HUES6 (cell line): ENCODE data around the gene SDR42E1.

Source experiments
- H3K27ac ChIP-seq: 2 replicates; pipeline ENCODE4 v1.7.0; 2013; ENCODE audit warnings: low read depth, mild to moderate bottlenecking, low read length, inconsistent platforms
- H3K27me3 ChIP-seq: 2 replicates; pipeline ENCODE4 v1.6.1; 2013; ENCODE audit warnings: low read length; ENCODE audit not compliant: control insufficient read depth, insufficient read depth
- H3K36me3 ChIP-seq: 2 replicates; pipeline ENCODE4 v1.6.1; 2013; ENCODE audit warnings: low read length; ENCODE audit not compliant: control insufficient read depth, insufficient read depth
- H3K4me1 ChIP-seq: 2 replicates; pipeline ENCODE4 v1.6.1; 2013; ENCODE audit warnings: low read length; ENCODE audit not compliant: control insufficient read depth, insufficient read depth
- H3K4me3 ChIP-seq: 2 replicates; pipeline ENCODE4 v1.5.1; 2013; ENCODE audit warnings: low read depth, low read length
- H3K9ac ChIP-seq: one replicate; pipeline ENCODE4 v1.6.1; 2013; ENCODE audit warnings: mild to moderate bottlenecking, low read length
- H3K9me3 ChIP-seq: 2 replicates; pipeline ENCODE4 v1.6.1; 2013; ENCODE audit warnings: low read depth, low read length; ENCODE audit not compliant: control insufficient read depth, insufficient read depth

SDR42E1 gene

DNA sequence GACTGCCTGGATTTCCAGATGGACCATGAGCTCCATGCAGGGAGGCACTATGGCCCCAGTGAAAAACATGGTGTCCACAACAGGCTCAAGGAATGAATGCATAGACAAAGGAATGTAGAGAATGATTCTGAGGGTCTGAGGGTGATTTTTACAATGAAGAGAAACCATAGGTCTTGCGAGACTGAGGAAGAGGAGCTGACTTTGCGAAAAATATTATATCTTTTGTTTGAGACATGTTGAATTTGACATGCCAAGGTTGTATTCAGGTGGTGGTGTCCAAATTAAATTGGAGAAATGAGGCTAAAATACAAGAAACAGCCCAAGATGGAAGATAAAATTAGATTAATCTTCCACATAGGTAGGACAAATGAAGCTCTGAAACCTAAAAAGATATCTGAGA is 36.5 kb upstream of the SDR42E1 start:
- Histone ChIP-seq H3K36me3 (no peaks in the 10 kb centered on the region), H3K4me3 (no peak overlapping the region), H3K27me3 (no peaks in the 10 kb centered on the region; the same call in 1 of the 2 replicates), H3K9ac (no peak overlapping the region), H3K4me1 (no peaks in the 10 kb centered on the region), H3K27ac (no peak overlapping the region), H3K9me3 (no peaks in the 10 kb centered on the region)

DNA sequence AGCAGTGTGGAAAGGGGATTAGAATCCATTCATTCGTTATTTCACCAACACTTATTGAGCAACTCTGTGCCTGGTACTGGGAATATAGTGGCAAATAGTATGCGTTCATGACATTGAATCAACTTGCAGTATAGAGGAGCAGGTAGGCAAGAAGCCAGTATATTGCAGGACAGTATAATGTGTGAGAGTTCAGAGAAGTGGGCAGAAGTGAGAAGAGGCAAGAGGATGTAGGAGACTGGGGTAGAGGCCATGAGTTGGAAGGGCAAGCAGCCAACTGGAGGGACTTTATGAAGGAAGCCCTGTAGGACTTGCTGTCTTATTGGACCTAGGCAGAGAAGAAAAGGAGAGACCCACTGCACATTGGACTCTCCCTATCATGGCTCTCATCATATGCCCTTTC is 36.1 kb upstream of the SDR42E1 start:
- Histone ChIP-seq H3K27me3 (no peaks in the 10 kb centered on the region; the same call in 1 of the 2 replicates), H3K9ac (no peak overlapping the region), H3K36me3 (no peaks in the 10 kb centered on the region), H3K4me3 (no peak overlapping the region), H3K27ac (no peak overlapping the region), H3K9me3 (no peaks in the 10 kb centered on the region), H3K4me1 (no peaks in the 10 kb centered on the region)

DNA sequence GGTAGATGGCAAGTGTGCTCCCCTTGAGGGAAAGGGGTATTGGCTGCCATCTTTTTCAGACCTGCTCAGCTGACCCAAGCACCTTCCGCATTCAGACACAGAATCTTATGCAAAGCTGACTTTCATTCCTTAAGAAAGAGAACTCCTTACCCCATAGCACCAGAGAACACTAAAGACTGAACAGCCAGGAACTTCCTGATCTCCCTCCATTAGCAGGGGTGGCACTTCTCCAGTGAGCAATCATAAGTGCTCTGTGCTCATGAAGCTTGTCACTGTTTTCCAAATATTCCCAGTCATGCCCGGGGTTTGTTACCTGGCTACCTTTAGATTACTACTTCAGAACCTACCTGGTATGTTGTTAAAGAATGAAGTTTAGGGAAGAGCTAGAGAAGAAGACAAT is 35.7 kb upstream of the SDR42E1 start:
- no peaks in the 10 kb centered on the region for H3K4me1 ChIP-seq

DNA sequence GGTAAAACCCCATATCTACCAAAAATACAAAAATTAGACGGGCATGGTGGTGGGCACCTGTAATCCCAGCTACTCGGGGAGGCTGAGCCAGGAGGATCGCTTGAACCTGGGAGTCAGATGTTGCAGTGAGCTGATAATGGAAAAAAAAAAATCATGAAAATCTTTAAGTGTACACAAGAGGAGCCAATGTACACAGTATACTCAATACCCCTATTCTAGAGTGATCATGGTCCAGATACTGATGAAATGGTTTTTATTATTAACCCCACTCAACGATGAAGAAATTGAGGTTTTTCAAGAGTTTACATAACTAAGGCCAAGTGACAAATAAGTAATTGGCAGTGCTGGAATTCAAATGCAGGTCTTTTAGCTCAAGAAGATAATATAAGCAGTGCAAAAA is 35.3 kb upstream of the SDR42E1 start:
- Histone ChIP-seq H3K36me3 (no peaks in the 10 kb centered on the region), H3K9me3 (no peaks in the 10 kb centered on the region), H3K9ac (no peak overlapping the region), H3K4me3 (no peak overlapping the region), H3K4me1 (peaks cover under 1% of the 10 kb centered on the region; the same call in 1 of the 2 replicates), H3K27me3 (no peaks in the 10 kb centered on the region), H3K27ac (no peak overlapping the region)

More for the DNA sequence above, 35.7 kb upstream of the SDR42E1 start:
- Histone ChIP-seq H3K9me3 (no peaks in the 10 kb centered on the region), H3K9ac (no peak overlapping the region), H3K4me3 (no peak overlapping the region), H3K27ac (no peak overlapping the region), H3K36me3 (no peaks in the 10 kb centered on the region), H3K27me3 (no peaks in the 10 kb centered on the region; the same call in 1 of the 2 replicates)

DNA sequence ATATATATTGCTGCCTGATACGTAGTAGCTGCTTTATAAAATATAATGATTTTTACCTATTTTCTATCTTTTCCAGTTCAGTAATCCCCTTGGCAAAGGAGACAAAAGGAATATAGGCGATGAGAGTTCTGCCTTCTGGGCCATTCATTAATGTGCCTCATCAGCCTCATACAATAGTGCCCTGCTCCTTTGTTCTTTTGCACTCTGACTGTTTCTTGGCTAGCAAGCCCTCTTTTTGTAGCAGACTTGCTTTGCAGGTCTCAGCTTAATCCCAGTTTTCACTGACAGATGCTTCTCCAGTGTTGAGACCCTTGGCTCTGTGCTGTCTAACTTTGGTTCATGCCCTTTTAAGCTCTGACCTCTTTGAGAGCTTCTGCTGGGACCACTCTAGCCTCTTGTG is 34.2 kb upstream of the SDR42E1 start:
- H3K9me3 ChIP-seq = no peaks in the 10 kb centered on the region
- H3K4me1 ChIP-seq = peaks cover 6% of the 10 kb centered on the region
- no peaks in the 10 kb centered on the region for H3K36me3 ChIP-seq
- no peak overlapping the region for H3K4me3 ChIP-seq
- H3K27me3 ChIP-seq = no peaks in the 10 kb centered on the region
- no peak overlapping the region for H3K27ac ChIP-seq
- no peak overlapping the region for H3K9ac ChIP-seq

DNA sequence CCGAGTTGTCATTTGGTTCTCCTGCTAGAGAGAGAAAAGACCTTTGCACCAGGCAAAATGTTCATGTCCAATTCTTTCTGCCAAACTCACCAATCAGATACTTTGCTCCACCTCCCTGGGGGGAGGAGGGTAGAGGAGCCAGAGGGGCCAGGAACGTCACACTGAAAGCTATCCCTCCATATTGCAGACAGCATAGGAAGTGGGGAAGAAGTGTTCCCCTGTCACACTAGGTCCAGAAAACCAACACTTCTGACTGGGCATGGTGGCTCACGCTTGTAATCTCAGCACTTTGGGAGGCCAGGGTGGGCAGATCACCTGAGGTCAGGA is 33.3 kb upstream of the SDR42E1 start:
- H3K9ac ChIP-seq = no peak overlapping the region
- H3K4me3 ChIP-seq = no peak overlapping the region
- peaks cover 6% of the 10 kb centered on the region for H3K4me1 ChIP-seq
- H3K27me3 ChIP-seq = no peaks in the 10 kb centered on the region
- H3K36me3 ChIP-seq = no peaks in the 10 kb centered on the region
- H3K9me3 ChIP-seq = no peaks in the 10 kb centered on the region
- H3K27ac ChIP-seq = no peak overlapping the region

DNA sequence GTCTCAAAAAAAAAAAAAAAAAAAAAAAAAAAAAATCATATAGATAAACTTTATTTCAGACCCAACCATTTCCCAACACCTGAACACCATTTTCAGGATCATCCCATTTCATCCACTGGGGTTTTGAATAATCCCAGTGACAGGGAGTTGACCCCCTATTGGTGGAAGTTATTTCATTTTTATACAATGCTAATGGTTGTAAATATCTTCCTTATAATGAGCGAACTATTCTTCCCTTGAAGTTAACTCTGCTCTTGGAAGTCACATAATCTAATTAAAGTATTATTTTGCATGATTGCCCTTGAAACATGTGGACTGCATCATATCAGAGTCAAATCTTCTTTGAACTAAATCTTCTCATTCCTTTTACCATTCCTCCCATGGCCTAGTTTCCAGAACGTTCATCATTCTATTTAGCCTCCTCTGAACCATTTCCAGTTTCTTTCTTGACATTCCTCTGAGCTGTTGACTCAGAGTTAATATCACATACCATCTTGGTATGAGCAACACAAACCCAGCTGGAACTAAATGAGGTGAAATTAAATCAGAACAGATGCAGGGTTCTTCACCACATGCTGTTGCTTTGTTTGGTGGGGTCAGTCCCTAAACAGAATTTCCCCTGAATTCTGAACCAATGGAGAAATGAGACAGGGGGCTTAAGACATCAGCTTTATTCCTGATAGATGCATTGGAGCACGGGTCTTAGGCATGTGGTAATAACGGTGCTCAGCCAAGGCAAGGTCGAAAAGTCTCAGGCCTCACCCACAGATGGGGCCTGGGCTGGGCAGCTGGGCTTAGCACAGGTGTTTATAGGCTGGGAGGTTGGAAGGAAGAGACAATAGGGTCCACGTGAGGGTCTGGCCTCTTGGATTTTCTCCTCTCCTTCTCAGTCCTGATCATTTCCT is 32.7 kb upstream of the SDR42E1 start:
- H3K4me1 ChIP-seq = peaks cover 6% of the 10 kb centered on the region
- no peak overlapping the region for H3K27ac ChIP-seq
- no peaks in the 10 kb centered on the region for H3K9me3 ChIP-seq
- no peaks in the 10 kb centered on the region for H3K27me3 ChIP-seq
- H3K36me3 ChIP-seq = no peaks in the 10 kb centered on the region
- H3K4me3 ChIP-seq = no peak overlapping the region
- no peak overlapping the region for H3K9ac ChIP-seq

DNA sequence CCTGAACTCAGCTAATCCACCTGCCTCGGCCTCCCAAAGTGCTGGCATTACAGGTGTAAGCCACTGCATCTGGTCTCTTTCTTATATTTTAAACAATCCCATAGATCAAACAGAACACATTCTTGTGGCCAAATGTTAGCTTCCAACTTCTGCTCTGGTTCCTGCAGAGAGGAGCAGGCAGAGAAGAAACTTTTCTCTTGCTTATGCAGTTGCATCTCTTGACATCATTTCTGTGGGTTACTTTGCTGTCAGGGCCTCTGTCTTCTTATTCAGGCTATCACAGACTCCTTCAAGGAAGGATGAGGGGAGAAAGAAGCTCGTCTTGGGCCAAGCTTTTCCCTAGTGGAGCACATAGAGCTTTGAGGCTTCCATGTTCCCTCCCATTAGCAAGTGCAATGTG is 31.6 kb upstream of the SDR42E1 start:
- Histone ChIP-seq H3K27ac (no peak overlapping the region), H3K36me3 (no peaks in the 10 kb centered on the region), H3K9ac (no peak overlapping the region), H3K4me3 (no peak overlapping the region), H3K27me3 (no peaks in the 10 kb centered on the region), H3K9me3 (no peaks in the 10 kb centered on the region), H3K4me1 (peaks cover 6% of the 10 kb centered on the region)

DNA sequence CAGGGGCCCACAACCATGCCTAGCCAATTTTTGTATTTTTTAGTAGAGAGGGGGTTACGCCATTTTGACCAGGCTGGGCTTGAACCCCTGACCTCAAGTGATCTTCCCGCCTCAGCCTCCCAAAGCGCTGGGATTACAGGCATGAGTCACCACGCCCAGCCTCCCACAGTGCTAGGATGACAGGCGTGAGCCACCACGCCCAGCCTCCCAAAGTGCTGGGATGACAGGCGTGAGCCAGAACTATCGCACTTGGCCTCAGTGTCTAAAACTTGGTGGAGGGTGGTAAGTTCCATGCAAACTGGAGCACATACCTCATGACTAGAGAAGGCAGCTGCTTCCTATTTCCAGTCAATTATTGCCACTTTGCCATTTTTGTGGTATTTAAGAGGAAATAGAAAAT is 30.9 kb upstream of the SDR42E1 start:
- no peaks in the 10 kb centered on the region for H3K27me3 ChIP-seq
- H3K4me3 ChIP-seq = no peak overlapping the region
- no peaks in the 10 kb centered on the region for H3K36me3 ChIP-seq
- H3K9me3 ChIP-seq = no peaks in the 10 kb centered on the region
- H3K27ac ChIP-seq = no peak overlapping the region
- H3K9ac ChIP-seq = no peak overlapping the region
- peaks cover 6% of the 10 kb centered on the region for H3K4me1 ChIP-seq

DNA sequence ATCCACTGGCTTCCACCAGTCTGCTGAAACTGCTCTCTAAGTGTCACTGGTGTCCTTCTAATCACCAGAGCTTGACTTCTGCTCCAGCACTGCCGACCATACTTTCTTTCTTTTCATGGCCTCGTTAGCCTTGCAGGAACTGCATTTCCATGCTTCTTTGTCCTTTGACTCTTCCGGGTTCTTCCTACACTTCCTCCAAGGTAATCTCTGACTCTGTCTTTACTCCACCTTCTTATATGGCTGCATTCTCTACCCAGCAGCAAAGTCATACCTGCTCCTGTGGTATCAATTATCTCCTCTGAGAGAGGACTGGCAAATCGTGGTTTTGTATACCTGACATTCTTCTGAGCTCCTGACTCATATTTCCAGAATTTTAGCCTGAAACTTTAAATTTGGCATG is 30.3 kb upstream of the SDR42E1 start:
- Histone ChIP-seq H3K9me3 (no peaks in the 10 kb centered on the region), H3K36me3 (no peaks in the 10 kb centered on the region), H3K4me1 (peaks cover 6% of the 10 kb centered on the region), H3K9ac (no peak overlapping the region), H3K27me3 (no peaks in the 10 kb centered on the region), H3K4me3 (no peak overlapping the region), H3K27ac (no peak overlapping the region)

DNA sequence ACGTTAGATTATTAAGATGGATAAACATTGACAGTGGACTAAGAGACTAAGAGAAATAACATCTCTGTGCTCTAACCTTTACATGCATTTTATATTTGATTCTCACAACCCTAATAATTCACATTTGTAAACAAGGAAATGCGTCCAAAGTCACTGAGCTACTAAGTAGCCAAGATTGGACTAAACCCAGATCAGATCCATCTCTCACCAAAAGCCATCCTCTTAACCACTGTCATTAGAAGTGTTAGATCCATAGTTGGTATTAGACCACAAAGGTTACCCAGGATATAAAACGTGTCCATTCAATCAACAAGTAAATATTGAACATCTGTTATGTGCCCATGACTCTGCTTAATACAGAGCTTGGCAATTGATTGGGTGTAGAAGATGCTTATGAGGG is 29.0 kb upstream of the SDR42E1 start:
- no peaks in the 10 kb centered on the region for H3K27me3 ChIP-seq
- no peak overlapping the region for H3K4me3 ChIP-seq
- H3K36me3 ChIP-seq = no peaks in the 10 kb centered on the region
- H3K27ac ChIP-seq = no peak overlapping the region
- H3K4me1 ChIP-seq = peaks cover 6% of the 10 kb centered on the region
- no peak overlapping the region for H3K9ac ChIP-seq
- no peaks in the 10 kb centered on the region for H3K9me3 ChIP-seq
